Measurements from ENCODE around the gene ARHGEF1. TPM values are rescaled to one million over a fixed set of nuclear protein-coding genes. Genes with fewer than 3 reads are reported as not detected.

Gene ARHGEF1
- total RNA-seq, 1 experiment from 2014 or later: 18.9 TPM

DNA sequence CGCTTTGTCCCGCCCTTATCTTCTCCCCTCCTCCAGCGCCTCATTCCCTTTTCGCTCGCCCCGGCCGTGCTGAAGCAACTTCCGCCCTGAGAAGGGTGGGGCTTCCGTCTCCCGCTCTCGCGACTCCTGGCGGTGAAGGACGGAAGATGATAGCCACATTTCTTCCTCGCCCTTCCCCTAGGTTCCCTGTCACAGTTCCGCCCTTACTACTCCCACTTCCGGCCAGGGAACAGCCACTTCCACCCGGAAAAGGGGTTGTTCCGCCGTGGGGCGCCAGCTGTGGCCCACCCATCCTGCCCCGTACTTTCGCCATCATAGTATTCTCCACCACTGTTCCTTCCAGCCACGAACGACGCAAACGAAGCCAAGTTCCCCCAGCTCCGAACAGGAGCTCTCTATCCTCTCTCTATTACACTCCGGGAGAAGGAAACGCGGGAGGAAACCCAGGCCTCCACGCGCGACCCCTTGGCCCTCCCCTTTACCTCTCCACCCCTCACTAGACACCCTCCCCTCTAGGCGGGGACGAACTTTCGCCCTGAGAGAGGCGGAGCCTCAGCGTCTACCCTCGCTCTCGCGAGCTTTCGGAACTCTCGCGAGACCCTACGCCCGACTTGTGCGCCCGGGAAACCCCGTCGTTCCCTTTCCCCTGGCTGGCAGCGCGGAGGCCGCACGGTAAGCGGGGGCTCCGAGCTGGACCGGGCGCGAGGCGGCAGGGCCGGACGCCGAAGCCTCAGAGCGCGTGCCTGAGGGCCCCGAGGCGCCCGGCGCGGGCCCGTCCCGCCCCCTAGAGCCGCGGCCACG lies 23.2 kb upstream of the ARHGEF1 start, which contains the start of gene RPS19:
Gene RPS19, plus strand, starts transcription at position 638 of the 801 bp plus-strand sequence. CDS start 520 bp downstream, outside the sequence.
- in situ Hi-C loops (cut with HindIII; ENCODE audit: low pct_unique_long_range_greater_than_20kb, low sequenced_read_pairs): no loop called here
- peak; percentile 98 for DNase-seq (ENCODE audit: low read depth, low spot score)

DNA sequence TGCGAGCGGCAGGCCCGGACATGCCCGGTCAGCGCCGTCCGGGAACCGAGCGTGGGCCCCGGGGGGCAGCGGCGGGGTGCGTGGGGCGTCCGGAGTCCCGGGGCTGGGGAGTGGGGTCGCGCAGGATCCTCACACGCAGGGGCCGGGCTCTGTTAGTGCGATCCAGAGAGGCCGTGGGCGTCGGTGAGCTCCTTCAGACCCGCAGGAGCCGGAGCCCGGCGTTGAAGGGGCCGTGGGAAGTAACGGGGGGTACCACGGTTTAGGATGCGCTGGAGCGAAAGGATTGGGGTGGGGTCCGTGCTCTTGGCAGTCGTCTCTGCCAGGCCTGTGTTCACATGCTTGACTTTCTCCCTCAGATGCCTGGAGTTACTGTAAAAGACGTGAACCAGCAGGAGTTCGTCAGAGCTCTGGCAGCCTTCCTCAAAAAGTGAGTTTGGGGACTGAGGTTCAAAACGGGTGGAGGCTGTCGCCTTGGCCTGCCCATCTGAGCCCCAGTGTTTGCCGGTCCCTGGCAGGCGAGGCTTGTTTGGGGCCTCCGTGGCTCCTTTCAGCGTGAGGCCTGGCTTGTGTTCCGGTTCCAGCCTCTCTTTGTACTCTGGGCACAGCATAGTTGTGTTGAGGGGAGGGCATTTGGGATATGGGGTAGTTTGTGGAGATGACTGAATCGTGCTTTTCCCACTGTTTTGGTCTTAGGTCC lies 22.4 kb upstream of the ARHGEF1 start:
- in situ Hi-C loops (cut with HindIII; ENCODE audit: low pct_unique_long_range_greater_than_20kb, low sequenced_read_pairs): no loop called here
- no peak for DNase-seq (ENCODE audit: low read depth, low spot score)

DNA sequence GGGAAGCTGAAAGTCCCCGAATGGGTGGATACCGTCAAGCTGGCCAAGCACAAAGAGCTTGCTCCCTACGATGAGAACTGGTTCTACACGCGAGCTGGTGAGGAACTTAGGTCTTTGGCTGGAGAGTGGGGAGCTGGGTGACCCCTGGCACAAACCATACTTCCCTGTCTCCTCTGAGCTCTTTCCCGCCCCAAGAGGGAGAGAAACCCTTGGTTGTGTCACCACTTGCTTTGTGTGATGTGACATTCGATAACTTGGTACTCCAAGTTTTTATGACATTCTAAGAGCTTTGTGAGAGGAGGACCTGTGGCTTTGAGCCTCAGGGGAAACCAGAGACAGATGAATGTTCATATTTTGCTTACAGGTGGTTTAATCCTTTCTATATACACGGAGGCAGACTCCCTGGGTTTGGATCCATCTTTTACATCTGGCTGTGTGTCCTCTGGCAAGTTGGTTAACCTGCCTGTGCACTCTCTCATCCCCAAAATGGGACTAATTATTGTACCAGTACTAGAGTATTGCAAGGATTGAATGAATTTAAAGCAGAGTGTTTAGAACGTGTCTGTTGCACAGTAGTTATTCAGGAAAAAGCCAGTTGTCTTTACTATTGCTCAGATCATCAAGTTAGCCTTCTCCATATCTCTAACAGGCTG lies 21.7 kb upstream of the ARHGEF1 start:
- in situ Hi-C loops (cut with HindIII; ENCODE audit: low pct_unique_long_range_greater_than_20kb, low sequenced_read_pairs): no loop called here
- DNase-seq (ENCODE audit: low read depth, low spot score): no peak

DNA sequence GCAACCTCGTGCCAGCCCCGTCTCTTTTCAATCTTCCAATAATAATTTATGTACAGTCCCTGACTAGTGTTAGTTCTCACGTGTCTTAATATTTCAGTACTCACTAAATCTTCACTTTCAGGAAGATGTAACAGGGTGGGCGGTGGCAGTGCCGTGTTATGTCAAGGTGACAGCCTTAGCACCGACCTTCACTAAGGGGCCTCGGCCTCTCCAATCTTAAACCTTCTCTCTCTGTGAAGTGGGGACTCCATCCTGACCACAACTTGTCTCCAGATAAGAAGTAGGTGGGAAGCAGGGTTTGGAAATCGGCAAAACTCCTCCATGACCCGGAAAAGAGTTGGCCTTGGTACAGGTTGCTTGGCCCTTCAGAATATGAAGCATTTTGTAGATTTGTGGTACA lies 21.1 kb upstream of the ARHGEF1 start:
- no peak for DNase-seq (ENCODE audit: low read depth, low spot score)
- in situ Hi-C loops (cut with HindIII; ENCODE audit: low pct_unique_long_range_greater_than_20kb, low sequenced_read_pairs): no loop called here

DNA sequence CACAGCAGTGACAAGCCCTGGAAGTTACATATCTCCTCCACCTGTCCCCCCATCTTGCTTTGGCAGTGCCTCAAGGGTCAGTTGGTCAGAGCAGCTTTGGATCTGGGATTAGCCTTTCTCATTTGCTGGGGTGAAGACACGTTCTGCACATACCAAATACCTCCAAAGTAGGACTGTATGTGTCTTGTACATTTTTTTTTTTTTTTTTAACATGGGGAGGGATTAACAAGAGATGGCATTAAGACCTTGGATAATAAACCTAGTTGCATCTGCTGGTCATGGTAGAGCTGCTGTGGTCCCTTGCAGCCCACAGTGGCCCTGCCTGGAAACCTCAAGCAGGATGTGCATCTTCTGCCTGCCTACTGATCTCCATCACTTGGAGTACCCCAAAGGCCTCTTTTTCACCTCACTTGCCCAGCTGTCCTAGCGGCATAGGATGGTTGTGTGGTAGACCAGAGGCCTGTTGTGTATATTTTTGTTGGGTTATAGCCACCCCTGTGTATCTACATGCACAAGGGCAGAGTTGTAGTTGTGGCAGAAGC lies 20.5 kb upstream of the ARHGEF1 start:
- in situ Hi-C loops (cut with HindIII; ENCODE audit: low pct_unique_long_range_greater_than_20kb, low sequenced_read_pairs): no loop called here
- DNase-seq (ENCODE audit: low read depth, low spot score): no peak

DNA sequence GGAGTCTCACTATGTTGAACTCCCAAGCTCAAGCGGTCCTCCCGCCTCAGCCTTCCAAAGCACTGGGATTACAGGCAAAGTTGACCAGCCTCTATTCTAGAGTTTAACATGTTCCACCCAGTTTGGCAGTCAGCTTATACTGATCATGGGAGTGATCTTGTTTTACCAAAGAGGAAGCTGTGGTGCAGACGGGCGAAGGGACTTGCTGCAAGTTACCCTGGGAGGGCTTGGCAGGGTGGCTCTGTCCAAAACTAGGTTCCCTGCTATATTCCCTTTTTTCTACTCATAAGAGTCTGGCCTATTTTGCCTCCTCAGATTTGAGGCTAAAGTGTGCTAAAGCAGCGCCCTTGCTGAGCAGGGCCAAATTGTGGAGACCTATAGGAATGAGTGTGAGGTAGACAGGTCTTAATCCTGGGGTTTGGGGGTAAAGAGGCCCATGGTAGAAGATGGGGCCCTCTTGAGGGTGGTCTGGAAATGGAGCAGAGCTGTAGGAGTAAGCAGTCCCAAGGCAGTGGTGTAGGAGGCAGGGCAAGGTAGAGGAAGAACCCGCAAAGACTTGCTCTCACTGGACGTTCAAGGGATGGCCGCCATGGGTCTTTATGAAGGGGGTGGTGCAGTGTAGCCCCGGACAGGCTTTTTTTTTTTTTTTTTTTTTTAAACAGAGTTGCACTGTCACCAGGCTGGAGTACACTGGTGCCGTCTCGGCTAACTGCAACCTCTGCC lies 19.6 kb upstream of the ARHGEF1 start:
- DNase-seq (ENCODE audit: low read depth, low spot score): no peak
- in situ Hi-C loops (cut with HindIII; ENCODE audit: low pct_unique_long_range_greater_than_20kb, low sequenced_read_pairs): no loop called here

DNA sequence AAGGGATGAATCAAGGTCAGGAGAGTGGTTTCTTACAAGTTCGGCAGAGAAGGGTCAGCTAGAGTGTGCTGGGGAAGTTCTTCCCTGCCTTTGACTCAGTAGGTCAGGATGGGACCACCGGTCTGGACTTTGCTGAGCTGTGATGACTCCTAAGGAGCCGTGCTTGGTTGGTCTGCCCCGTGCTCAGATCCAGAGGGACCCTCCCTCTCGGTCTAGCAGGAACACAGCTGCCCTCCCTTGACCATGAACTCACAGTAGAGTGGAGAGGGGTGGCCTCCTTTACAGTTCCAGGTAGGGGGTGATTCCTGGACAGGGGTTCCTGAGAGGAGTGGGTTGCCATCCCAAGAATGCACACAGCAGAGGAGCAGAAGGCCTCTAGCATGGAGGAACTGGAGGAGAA lies 18.6 kb upstream of the ARHGEF1 start:
- no peak for DNase-seq (ENCODE audit: low read depth, low spot score)
- in situ Hi-C loops (cut with HindIII; ENCODE audit: low pct_unique_long_range_greater_than_20kb, low sequenced_read_pairs): no loop called here

DNA sequence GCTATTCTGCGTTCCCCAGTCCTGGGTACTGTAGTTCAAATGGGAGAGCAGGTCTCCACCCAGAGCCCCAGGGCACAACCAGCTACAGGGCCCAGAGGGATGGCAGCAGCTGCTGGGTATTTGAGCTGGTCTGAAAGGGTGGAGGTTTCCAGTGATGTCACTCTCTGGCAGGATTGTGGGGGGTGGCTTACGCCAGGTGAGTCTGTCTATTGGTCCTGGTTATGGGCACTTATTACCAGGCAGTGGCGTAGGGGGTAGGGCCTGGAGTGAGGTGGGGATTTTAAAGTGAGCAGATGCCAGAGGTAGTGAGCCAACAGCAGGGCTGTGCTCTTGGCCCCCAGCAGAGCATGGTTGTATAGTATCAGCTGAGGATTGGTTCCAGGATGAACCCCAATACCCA lies 16.7 kb upstream of the ARHGEF1 start:
- in situ Hi-C loops (cut with HindIII; ENCODE audit: low pct_unique_long_range_greater_than_20kb, low sequenced_read_pairs): no loop called here
- DNase-seq (ENCODE audit: low read depth, low spot score): no peak

DNA sequence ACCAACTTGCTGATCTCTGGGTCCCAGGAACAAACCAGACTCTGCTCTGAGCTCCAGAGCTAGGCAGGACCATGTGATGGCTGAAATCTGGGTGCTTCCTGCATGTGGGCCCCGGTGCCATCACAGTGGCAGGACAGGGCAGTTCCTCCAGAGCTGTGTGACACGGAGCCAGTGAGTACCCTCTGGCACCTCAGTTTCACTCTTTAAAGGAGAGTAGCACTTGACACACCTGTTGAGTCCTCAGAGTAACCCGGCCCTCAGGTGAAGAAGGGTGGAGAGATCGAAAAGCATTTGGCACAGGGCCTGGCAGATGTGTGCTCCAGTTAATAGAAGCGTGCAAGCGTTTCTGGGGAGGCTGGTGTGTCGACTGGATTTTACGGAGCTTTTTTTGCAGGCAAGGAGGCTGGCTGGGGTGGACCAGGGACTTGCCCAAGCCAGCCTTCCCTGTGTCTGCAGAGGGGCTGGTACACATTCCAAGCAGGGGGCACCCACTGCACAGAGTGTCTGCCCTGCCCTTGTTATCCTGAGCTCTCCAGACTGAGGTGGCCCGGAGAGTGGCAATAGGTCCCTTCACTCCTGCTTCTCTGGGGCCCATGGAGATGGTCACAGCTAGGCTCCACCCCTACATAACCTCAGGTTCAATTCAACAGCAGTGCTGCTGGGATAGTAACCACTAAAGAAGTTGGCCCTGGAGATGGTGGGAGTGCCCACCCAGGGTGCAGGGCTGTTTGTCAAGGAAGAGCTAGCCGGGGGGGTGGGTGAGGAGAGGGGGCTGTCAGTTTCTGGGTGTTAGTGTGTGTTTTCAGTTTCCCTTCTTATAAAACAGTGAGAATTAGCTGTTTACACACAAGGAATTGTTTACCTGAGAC lies 14.6 kb upstream of the ARHGEF1 start:
- no peak for DNase-seq (ENCODE audit: low read depth, low spot score)

DNA sequence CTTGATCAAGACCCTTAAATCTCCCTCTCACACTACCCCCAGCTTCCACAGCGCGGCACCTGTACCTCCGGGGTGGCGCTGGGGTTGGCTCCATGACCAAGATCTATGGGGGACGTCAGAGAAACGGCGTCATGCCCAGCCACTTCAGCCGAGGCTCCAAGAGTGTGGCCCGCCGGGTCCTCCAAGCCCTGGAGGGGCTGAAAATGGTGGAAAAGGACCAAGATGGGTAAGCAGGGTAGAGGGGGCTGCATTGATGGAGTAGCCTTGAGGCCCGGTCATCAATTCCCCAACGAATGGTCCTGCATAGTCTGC lies 14.0 kb upstream of the ARHGEF1 start:
- in situ Hi-C loops (cut with HindIII; ENCODE audit: low pct_unique_long_range_greater_than_20kb, low sequenced_read_pairs): no loop called here
- DNase-seq (ENCODE audit: low read depth, low spot score): no peak

More for the DNA sequence above, 14.6 kb upstream of the ARHGEF1 start:
- in situ Hi-C loops (cut with HindIII; ENCODE audit: low pct_unique_long_range_greater_than_20kb, low sequenced_read_pairs): no loop called here

DNA sequence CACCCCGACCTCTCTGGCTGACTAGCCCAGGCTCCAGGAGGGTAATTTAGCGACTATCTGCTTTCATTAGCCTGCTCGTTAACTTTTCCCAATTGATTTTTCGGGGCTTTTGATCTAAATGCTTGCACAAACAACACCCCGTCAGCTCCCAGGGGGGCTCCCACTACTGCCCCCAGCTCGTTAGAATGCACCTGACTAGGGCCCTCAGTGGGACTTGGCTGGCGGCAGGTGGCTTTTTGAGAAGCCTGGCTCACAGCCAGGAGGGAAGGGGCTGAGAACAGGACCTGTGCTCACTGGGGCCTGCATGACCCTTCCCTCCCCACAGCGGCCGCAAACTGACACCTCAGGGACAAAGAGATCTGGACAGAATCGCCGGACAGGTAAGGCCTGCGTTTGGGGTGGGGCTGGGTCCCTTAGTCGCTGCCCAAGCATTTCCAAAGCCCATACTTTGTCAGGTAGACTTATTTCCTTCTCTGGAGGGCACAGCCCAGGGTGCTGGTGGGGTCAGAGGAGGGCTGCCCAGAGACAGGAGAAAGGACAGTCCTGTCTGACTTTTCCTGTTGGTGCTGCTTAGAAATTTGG lies 13.5 kb upstream of the ARHGEF1 start:
- no peak for DNase-seq (ENCODE audit: low read depth, low spot score)
- in situ Hi-C loops (cut with HindIII; ENCODE audit: low pct_unique_long_range_greater_than_20kb, low sequenced_read_pairs): no loop called here

DNA sequence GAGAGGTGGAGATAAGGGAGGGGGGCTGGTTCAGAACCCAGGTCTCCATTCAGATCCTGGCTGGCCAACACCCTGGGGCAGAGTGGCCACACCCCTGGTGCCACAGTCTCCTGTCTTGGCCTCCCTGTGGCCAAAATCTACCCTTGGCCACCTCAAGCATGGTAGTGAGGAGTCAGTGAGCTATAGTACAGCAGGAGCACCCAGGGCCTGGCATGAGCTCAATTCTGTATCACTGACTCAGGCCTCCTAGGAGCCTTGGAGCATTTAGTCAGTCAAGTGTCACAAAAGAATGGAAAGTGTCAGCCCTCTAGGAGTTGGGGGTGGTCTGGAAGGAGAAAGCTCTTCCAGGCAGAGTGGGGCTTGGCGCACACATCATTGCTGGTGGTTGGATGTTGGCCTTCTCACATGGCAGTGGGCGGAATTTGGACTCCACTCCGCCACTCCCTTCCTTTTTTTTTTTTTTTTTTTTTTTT lies 12.5 kb upstream of the ARHGEF1 start:
- peak; percentile 19 for DNase-seq (ENCODE audit: low read depth, low spot score)
- in situ Hi-C loops (cut with HindIII; ENCODE audit: low pct_unique_long_range_greater_than_20kb, low sequenced_read_pairs): no loop called here

DNA sequence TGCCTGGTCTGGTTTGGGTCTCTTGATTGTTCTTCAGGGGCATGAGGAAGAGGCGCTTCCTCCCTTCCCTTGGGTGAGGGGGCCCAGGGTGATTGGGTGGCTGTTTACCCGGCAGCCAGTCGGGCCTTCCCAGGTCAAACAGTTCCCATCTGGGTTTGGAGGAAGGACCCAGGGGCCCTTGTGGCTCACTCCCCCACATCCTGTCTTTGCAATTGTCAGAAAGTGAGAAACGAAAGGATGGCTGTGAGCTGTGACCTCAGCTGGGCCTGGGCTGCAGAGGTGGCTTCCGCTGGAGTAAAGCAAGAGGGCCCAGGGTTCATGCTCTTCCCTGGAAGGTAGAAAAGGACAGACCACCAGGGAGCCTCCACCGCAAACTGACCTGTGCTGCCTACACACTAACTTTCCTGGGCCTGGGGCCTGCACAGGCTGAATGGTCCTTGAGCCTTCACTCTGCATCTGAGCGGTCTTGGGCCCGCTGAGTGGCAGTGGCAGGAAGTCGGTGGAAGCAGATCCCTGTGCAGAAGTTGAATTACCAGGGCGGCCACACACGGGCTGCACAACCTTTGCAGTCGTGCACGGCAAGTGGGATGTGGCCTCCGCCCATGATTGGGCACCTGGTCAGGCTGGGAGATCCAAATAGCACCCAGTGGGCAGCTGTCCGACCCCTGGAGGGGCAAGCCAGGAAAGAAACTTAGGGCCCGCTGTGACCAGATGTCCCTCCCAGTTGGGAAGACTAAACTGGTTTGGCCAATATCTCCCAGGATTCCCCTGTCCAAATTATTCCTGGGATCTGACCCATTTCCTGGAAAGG lies 11.2 kb upstream of the ARHGEF1 start:
- peak; percentile 34 for DNase-seq (ENCODE audit: low read depth, low spot score)
- in situ Hi-C loops (cut with HindIII; ENCODE audit: low pct_unique_long_range_greater_than_20kb, low sequenced_read_pairs): no loop called here

DNA sequence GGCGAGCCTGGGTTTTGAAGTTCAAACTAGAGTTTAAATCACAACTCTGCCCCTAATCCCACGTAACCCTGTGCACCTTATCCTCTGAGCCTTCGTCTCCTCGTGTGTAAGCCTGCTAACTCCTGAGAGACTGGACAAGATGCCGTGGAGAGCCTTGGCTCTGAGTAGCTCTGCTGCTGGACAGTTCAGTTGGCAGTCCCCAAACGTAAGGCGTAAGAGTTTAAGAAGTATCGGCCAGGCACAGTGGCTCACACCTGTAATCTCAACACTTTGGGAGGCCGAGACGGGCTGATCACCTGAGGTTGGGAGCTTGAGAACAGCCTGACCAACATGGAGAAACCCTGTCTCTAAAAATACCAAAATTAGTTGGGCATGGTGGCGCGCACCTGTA lies 10.6 kb upstream of the ARHGEF1 start:
- in situ Hi-C loops (cut with HindIII; ENCODE audit: low pct_unique_long_range_greater_than_20kb, low sequenced_read_pairs): no loop called here
- no peak for DNase-seq (ENCODE audit: low read depth, low spot score)

DNA sequence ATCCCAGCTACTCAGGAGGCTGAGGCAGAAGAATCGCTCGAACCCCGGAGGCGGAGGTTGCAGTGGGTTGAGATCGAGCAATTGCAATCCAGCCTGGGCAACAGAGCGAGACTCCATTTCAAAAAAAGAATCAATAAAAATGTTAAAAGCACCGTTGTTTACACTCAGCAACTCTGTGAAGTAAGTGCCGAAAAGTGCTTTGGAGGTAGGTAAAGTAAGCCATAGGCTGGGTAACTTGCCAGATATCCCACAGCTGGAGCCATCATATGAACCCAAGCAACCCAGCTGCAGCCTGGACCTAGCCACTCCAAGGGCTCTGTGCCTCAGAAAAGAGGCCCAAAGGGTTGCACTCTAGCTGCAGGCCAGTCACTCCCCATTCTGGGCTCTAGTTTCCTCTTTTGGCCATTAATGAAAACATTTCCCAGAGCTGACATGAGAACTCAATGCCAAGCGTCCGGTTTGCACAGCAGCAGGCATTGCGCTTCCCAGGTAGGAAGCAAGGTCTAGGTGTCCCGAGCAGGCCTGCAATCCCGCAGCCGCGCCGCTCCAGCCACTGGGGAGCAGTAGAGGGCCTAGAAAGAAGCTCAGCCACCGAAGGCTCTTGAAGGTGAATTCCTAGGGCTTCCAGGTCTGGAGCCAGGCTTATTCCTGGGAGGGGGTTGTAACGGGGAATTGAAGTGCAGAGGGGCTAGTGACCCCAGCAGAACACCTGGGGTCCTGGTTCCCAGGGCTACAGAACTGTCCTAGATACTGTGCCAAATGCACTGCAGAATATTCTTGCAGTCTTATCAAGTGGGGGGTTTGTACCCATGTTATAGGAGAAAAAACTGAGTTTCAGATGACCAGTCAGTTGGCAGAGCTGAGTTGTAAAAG lies 10.0 kb upstream of the ARHGEF1 start:
- in situ Hi-C loops (cut with HindIII; ENCODE audit: low pct_unique_long_range_greater_than_20kb, low sequenced_read_pairs): no loop called here
- peak; percentile 80 for DNase-seq (ENCODE audit: low read depth, low spot score)
